HG03575 (cell line): ENCODE measurements around the gene SLC7A5.
"Not testable (repeated sequence)": the region's sequence is repeated elsewhere in the genome, so short reads cannot be mapped to it uniquely, and the experiment has no call there.

Experiments
- ATAC-seq: cut with Tn5 transposase; IDR thresholded peaks from one replicate; pipeline ENCODE4 v1.9.1; 2021; ENCODE audit not compliant: unreplicated experiment, insufficient number of reproducible peaks, low FRiP score; ENCODE audit errors: extremely low read depth

SLC7A5 gene

GRCh38 chr16:87869061-87869878 is at the start of gene SLC7A5:
Gene SLC7A5 (minus strand): TSS chr16:87869507. CDS start chr16:87869422, 85 bp downstream.
- not testable (repeated sequence) for ATAC-seq

- no peak for ATAC-seq
Observed at GRCh38 chr16:87918338-87918737, 49.0 kb upstream of the SLC7A5 start.

- ATAC-seq = no peak
Observed at GRCh38 chr16:87917503-87917902, 48.2 kb upstream of the SLC7A5 start.

- no peak for ATAC-seq
Observed at GRCh38 chr16:87914812-87915211, 45.5 kb upstream of the SLC7A5 start.

- not testable (repeated sequence) for ATAC-seq
Observed at GRCh38 chr16:87914021-87914725, 44.9 kb upstream of the SLC7A5 start.

- not testable (repeated sequence) for ATAC-seq
Observed at GRCh38 chr16:87912691-87913090, 43.4 kb upstream of the SLC7A5 start.

- not testable (repeated sequence) for ATAC-seq
Observed at GRCh38 chr16:87911106-87911763, 41.9 kb upstream of the SLC7A5 start.

- not testable (repeated sequence) for ATAC-seq
Observed at GRCh38 chr16:87909203-87909935, 40.1 kb upstream of the SLC7A5 start.

- ATAC-seq = not testable (repeated sequence)
Observed at GRCh38 chr16:87908101-87908500, 38.8 kb upstream of the SLC7A5 start.

- not testable (repeated sequence) for ATAC-seq
Observed at GRCh38 chr16:87905521-87905920, 36.2 kb upstream of the SLC7A5 start.

- ATAC-seq = not testable (repeated sequence)
Observed at GRCh38 chr16:87904963-87905362, 35.7 kb upstream of the SLC7A5 start.

GRCh38 chr16:87900489-87900888 is 31.2 kb upstream of the SLC7A5 start:
- not testable (repeated sequence) for ATAC-seq

- ATAC-seq = no peak
Observed at GRCh38 chr16:87897521-87898505, 28.5 kb upstream of the SLC7A5 start.

- ATAC-seq = not testable (repeated sequence)
Observed at GRCh38 chr16:87896924-87897520, 27.7 kb upstream of the SLC7A5 start.

- not testable (repeated sequence) for ATAC-seq
Observed at GRCh38 chr16:87896176-87896890, 27.0 kb upstream of the SLC7A5 start.

- ATAC-seq = no peak
Observed at GRCh38 chr16:87895641-87896141, 26.4 kb upstream of the SLC7A5 start.

GRCh38 chr16:87894005-87894404 is 24.7 kb upstream of the SLC7A5 start:
- not testable (repeated sequence) for ATAC-seq
